Measurements from ENCODE around the gene NONO.
"Not testable (repeated sequence)": the region's sequence is repeated elsewhere in the genome, so short reads cannot be mapped to it uniquely, and the experiment has no call there.

NONO gene

GRCh38 chrX:71291381-71291780 lies 7.9 kb downstream of the NONO start:
- no peak for DNase-seq

- peak in 1 of 2 experiments; percentile 15 for DNase-seq
Measured at GRCh38 chrX:71292669-71293365, 9.4 kb downstream of the NONO start.

DNA sequence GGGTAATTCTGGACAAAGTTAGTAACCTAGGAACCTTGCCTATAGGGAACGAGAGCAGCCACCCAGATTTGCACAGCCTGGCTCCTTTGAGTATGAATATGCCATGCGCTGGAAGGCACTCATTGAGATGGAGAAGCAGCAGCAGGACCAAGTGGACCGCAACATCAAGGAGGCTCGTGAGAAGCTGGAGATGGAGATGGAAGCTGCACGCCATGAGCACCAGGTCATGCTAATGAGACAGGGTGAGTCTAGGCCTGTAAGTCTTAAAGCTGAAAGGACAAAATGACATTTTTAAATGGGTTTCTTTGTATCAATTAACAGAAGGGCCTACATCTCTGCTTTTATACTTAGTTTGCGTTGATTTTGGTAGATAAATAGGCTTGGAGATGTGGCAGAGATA lies 13.4 kb downstream of the NONO start:
- no peak for DNase-seq

DNA sequence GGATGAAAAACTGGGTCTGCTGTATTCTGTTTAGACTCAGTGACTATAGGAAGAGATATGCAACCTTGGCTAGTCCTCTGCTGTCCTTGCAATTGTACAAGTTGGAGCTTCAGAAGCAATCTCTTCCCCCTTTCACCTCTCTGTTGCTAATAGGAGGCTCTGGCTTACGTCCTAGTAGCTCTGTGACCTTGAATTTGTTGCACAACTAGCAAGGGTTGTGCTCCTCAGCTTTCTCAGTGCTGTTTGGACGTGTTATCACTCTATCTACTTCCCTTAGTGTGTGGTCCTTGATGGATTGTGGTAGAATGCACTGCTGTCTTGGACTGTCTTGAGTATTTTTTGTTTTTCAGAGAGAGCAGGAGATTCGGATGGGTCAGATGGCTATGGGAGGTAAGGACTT lies 14.7 kb downstream of the NONO start:
- DNase-seq = no peak

GRCh38 chrX:71300064-71300463 lies 16.6 kb downstream of the NONO start:
- DNase-seq = not testable (repeated sequence)

GRCh38 chrX:71300495-71300894 lies 17.1 kb downstream of the NONO start:
- not testable (repeated sequence) for DNase-seq

DNA sequence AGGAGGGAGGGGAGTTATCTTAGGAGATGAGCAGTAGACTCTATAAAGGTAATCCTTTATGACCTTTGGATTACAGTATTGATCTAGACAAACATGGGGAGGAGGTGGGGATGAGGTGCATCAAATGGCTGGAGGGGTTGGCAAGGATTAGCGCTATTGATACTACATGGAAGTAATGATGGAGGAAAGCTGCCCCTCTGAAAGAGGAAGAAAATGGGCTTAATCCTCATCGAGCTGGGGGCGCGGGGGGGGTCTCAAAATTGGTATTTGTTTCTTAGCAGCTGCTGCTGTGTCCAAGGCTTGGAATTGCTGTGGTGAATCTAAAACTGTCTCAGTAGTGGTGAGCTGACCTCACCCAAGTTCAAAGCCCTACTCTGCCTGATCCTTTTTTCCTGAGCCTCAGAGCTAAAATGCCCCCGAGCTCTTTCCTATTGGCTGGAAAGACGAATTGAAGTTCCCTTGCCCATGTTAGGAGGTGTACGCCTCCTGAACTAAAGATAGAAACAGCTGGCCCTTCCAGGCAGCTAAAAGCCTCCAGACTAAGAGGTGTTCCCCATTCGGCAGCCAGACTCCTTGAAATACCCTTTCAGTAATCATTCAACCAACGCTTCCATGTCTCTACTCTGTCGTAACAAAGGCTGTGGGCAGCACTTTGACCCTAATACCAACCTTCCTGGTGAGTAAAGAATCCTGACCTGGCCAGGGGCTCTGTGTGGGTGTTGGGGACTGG lies 17.9 kb downstream of the NONO start, which contains the start of gene ITGB1BP2:
ITGB1BP2 (plus strand) TSS at position 556 of the 730 bp plus-strand sequence; CDS start at position 613, 57 bp downstream.
- DNase-seq = no peak

DNA sequence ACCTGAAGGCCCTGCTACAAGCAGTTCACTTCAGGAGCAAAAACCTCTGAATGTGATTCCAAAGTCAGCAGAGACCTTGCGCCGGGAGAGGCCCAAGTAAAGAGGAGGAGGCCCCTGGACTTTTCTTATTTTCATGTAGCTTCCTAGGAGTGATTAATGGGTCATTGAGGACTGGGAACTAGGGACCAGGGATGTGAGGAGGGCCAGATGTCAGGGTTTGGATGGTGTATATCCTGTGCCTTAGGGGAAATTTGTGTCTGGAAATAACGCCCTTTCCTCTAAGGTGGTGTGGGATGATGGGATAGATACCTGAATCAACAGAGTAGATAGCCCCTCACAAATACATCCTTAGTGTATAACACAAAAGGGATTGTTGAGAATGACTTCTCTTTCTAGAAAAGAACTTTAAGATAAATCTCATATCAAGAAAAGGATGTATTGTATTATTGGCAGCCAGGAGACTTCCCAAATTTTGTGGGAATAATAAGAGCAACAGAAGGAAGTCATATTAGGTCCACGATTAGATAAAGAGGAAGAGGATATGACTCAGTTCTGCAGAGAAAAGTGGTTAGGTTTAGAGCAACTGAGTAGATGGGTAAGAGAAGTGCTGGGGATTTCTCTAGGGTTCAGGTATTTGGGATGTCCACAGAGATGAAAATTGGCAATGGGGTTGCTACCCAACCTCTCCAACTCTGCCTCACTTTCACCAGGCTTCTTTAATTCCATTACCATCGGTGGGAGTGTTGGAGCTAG lies 19.2 kb downstream of the NONO start:
- no peak for DNase-seq

DNA sequence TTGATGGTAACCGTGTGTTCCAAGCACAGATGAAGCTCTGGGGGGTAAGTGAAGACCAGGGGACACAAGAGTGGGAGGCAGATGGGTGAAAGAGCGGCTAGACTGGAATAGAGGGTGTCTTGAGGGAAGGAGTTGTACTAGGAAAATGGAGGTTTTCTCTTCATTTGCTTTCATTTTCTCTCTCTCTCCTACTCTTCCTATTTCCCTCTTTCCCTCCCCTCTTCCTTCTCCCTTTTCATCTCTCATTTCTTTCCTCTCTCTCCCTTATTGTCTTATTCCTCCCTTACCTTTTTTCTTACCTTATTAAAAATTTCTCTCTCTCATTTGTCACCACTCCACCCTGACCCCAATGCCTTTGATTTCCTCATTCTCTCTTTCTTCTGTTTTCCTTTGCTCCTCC lies 21.1 kb downstream of the NONO start:
- no peak for DNase-seq

GRCh38 chrX:71315917-71316316 lies 32.5 kb downstream of the NONO start:
- no peak for DNase-seq

GRCh38 chrX:71316959-71317358 lies 33.5 kb downstream of the NONO start:
- DNase-seq = not testable (repeated sequence)

DNA sequence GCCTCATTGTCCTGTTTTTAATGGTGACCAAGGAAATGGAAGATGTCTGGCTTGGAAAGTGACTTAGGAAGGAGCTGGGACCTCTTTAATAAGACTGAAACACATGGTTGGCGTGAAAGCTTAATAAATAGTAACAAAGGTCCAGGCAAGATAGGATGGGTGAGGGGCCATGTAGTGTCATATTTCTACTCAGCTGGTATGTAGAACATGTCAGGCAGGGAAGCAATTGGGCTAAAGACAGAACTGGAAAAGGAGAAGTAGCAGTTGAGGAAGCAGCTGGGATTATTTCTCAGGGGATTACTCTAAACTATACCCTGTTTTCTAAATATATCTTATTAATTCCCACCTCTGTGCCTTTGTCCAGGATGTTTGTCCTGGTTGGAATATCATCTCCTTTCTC lies 36.7 kb downstream of the NONO start:
- no peak for DNase-seq

GRCh38 chrX:71321731-71322130 lies 38.3 kb downstream of the NONO start:
- DNase-seq = no peak

- DNase-seq = not testable (repeated sequence)
Measured at GRCh38 chrX:71324452-71324851, 41.0 kb downstream of the NONO start.

DNA sequence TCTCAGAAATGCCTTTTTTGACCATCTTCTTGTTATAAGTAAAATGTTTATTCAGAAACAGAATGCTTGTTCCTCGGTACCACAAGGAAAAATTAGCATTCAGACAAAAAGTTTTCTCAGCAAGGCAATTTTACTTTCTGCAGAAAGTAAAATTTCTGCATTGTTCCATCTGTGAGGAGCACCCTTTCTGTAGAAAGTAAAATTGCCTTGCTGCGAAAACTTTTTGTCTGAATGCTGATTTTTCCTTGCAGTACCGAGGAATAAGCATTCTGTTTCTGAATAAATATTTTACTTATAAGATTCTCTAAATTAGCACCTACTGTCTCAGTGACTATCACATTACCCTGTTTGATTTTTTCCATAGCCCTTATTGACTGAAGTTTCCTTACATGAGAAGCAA lies 43.0 kb downstream of the NONO start:
- DNase-seq = no peak

DNA sequence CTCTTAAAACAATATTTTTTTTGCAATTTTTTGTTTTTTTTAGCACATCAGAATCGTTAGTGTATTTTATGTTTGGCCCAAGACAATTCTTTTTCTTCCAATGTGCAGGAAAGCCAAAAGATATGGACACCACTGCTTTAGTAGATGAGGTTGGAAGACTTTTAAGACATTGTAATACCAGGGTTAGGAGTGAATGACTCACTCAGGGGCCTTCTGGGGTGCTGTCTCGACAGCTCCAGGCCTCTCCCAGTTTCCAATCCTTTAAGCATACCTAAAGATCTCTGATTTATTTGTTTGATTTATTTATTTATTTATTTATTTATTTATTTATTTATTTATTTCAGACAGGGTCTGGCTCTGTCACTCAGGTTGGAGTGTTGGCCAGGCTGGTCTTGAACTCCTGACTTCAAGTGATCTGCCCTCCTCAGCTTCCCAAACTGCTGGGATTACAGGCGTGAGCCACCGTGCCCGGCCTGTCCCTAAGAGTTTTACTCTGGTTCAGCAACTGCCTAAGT lies 65.8 kb downstream of the NONO start:
- not testable (repeated sequence) for DNase-seq

DNA sequence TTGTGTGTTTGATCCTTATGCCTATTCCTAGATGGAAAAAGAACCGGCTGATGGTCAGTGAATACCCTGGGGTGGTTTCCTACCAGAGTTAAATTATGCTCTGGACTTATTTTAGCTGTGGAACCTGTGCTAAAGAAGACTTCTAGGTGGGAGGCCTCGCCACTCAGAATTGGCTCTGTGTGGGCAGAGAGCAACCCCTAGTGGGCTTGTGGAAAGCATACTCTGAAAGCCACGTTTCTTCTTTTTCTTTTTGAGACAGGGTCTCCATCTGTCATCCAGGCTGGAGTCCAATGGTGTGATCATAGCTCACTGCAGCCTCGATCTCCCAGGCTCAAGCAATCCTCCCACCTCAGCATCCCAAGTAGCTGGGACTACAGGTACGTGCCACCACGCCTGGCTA lies 66.4 kb downstream of the NONO start:
- not testable (repeated sequence) for DNase-seq
